ENCODE results near the gene MAGI3.

GRCh38 chr1:113663165-113663951, 273.0 kb downstream of the MAGI3 start:
- no peak for TF ChIP-seq CTCF (conservative IDR thresholded peaks at IDR 0.05 in 1 of 2, IDR thresholded peaks at IDR 0.05 in 1 of 2; ENCODE audit: low read depth in 1 of 2, low read length in 2 of 2)
- TF ChIP-seq EZH2 (IDR thresholded peaks at IDR 0.05; ENCODE audit: low read length, missing control alignments), result no peak
